H1 (cell line): ENCODE results near the gene ZNF581. TPM values are rescaled to one million over a fixed set of nuclear protein-coding genes. Genes with fewer than 3 reads are reported as not detected.

ENCODE experiments used
- EP300 ChIP-seq, 2 experiments: IDR thresholded peaks; 1 replicate in 1 of 2; 2 replicates in 1 of 2; pipeline ENCODE4 v1.6.1; 2011 to 2012; ENCODE audit warnings: low read depth in 2 of 2, low read length in 2 of 2, mild to moderate bottlenecking in 2 of 2, borderline replicate concordance in 1 of 2, inconsistent platforms in 1 of 2, moderate library complexity in 1 of 2
- JUN ChIP-seq: IDR thresholded peaks from 2 replicates; pipeline ENCODE4 v1.6.1; 2011; ENCODE audit warnings: low read depth, mild to moderate bottlenecking, improper control_type of control experiment, low read length
- NRF1 ChIP-seq: IDR thresholded peaks from 2 replicates; pipeline ENCODE4 v1.6.1; 2011; ENCODE audit warnings: mild to moderate bottlenecking, low read depth, low read length, improper control_type of control experiment
- POLR2AphosphoS5 ChIP-seq: IDR thresholded peaks from 2 replicates; pipeline ENCODE4 v1.6.1; 2011; ENCODE audit warnings: low read depth, low read length
- POU5F1 ChIP-seq: IDR thresholded peaks from 2 replicates; pipeline ENCODE4 v1.6.1; 2011; ENCODE audit warnings: low read depth, mild to moderate bottlenecking, low read length, moderate library complexity
- SP2 ChIP-seq: IDR thresholded peaks from 2 replicates; pipeline ENCODE4 v1.6.1; 2012; ENCODE audit warnings: mild to moderate bottlenecking, low read length, inconsistent platforms
- SRF ChIP-seq: IDR thresholded peaks from 2 replicates; pipeline ENCODE4 v1.6.1; 2011; ENCODE audit warnings: mild to moderate bottlenecking, low read depth, low read length, moderate library complexity
- YY1 ChIP-seq: IDR thresholded peaks from 2 replicates; pipeline ENCODE4 v1.6.1; 2011; ENCODE audit warnings: low read depth, mild to moderate bottlenecking, low read length
- polyA plus RNA-seq, 7 experiments: library from polyadenylated mRNA; depleted of rRNA in 3 of 7; stranded (reverse) in 5 of 7; unstranded in 2 of 7; fragments of >200 nt in 5 of 7; fragments of 200-250 nt in 2 of 7; gene quantifications; 1 replicate in 5 of 7; 2 replicates in 1 of 7; 4 replicates in 1 of 7; pipeline versions ENCODE4 v1.2.1 to v1.2.3, GENCODE V29; 2011 to 2013; ENCODE audit warnings: missing spikeins in 2 of 7, mixed read lengths in 2 of 7
- total RNA-seq: library from RNA; stranded (reverse); fragmentation: NEBNext Ultra II Directional; extraction: Animal tissue kit (Norgen Biotek cat#: 25700); gene quantifications from 2 replicates; pipeline ENCODE4 v1.2.1, GENCODE V29; 2021
- TF ChIP-seq, protein P1 (sequence below): fragments of 300-600 bp; sonication (generic); IDR thresholded peaks from 2 replicates; pipeline ENCODE4 v1.7.1; 2012; ENCODE audit warnings: low read length, moderate library complexity, mild to moderate bottlenecking, inconsistent platforms; ENCODE audit not compliant: insufficient replicate concordance

The ZNF581 gene
- total and polyA plus RNA-seq, 2 of the 8 experiments (the other 6 are each of a cell fraction or from before 2014, with no cell fraction given) = 73.0 to 76.1 TPM

DNA sequence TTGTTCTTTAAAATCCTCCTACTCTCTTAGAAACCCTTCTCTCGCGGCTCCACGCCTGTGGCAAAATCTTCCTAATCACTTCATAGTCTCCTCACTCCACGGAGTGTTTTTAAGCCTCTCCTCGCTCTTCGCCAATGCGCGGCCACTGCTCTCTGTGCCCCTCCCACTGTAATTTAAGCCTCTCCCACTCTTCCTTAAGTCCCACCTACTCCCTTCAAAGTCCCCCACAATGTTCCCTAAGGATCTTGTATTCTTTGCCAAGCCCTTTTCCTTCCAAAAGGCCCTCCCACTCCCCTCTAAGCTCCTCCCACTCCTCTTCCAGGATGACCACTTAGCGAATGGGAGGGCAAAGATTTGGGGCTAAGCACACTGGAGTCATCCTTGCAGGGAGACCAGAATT, 45.4 kb upstream of the ZNF581 start (continued):
- TF ChIP-seq JUN (no peak), SRF (no peak), POU5F1 (no peak), YY1 (no peak), EP300 (IDR thresholded peaks at IDR 0.05; ENCODE audit: borderline replicate concordance in 1 of 2, low read depth in 2 of 2, low read length in 2 of 2) (no peak), SP2 (no peak), NRF1 (no peak), POLR2AphosphoS5 (no peak)
- TF ChIP-seq, protein P1, sequence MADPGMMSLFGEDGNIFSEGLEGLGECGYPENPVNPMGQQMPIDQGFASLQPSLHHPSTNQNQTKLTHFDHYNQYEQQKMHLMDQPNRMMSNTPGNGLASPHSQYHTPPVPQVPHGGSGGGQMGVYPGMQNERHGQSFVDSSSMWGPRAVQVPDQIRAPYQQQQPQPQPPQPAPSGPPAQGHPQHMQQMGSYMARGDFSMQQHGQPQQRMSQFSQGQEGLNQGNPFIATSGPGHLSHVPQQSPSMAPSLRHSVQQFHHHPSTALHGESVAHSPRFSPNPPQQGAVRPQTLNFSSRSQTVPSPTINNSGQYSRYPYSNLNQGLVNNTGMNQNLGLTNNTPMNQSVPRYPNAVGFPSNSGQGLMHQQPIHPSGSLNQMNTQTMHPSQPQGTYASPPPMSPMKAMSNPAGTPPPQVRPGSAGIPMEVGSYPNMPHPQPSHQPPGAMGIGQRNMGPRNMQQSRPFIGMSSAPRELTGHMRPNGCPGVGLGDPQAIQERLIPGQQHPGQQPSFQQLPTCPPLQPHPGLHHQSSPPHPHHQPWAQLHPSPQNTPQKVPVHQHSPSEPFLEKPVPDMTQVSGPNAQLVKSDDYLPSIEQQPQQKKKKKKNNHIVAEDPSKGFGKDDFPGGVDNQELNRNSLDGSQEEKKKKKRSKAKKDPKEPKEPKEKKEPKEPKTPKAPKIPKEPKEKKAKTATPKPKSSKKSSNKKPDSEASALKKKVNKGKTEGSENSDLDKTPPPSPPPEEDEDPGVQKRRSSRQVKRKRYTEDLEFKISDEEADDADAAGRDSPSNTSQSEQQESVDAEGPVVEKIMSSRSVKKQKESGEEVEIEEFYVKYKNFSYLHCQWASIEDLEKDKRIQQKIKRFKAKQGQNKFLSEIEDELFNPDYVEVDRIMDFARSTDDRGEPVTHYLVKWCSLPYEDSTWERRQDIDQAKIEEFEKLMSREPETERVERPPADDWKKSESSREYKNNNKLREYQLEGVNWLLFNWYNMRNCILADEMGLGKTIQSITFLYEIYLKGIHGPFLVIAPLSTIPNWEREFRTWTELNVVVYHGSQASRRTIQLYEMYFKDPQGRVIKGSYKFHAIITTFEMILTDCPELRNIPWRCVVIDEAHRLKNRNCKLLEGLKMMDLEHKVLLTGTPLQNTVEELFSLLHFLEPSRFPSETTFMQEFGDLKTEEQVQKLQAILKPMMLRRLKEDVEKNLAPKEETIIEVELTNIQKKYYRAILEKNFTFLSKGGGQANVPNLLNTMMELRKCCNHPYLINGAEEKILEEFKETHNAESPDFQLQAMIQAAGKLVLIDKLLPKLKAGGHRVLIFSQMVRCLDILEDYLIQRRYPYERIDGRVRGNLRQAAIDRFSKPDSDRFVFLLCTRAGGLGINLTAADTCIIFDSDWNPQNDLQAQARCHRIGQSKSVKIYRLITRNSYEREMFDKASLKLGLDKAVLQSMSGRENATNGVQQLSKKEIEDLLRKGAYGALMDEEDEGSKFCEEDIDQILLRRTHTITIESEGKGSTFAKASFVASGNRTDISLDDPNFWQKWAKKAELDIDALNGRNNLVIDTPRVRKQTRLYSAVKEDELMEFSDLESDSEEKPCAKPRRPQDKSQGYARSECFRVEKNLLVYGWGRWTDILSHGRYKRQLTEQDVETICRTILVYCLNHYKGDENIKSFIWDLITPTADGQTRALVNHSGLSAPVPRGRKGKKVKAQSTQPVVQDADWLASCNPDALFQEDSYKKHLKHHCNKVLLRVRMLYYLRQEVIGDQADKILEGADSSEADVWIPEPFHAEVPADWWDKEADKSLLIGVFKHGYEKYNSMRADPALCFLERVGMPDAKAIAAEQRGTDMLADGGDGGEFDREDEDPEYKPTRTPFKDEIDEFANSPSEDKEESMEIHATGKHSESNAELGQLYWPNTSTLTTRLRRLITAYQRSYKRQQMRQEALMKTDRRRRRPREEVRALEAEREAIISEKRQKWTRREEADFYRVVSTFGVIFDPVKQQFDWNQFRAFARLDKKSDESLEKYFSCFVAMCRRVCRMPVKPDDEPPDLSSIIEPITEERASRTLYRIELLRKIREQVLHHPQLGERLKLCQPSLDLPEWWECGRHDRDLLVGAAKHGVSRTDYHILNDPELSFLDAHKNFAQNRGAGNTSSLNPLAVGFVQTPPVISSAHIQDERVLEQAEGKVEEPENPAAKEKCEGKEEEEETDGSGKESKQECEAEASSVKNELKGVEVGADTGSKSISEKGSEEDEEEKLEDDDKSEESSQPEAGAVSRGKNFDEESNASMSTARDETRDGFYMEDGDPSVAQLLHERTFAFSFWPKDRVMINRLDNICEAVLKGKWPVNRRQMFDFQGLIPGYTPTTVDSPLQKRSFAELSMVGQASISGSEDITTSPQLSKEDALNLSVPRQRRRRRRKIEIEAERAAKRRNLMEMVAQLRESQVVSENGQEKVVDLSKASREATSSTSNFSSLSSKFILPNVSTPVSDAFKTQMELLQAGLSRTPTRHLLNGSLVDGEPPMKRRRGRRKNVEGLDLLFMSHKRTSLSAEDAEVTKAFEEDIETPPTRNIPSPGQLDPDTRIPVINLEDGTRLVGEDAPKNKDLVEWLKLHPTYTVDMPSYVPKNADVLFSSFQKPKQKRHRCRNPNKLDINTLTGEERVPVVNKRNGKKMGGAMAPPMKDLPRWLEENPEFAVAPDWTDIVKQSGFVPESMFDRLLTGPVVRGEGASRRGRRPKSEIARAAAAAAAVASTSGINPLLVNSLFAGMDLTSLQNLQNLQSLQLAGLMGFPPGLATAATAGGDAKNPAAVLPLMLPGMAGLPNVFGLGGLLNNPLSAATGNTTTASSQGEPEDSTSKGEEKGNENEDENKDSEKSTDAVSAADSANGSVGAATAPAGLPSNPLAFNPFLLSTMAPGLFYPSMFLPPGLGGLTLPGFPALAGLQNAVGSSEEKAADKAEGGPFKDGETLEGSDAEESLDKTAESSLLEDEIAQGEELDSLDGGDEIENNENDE = no peak
- TF ChIP-seq, all 59 proteins: peak for 0
